Smooth muscle cell (in vitro differentiated cells): Measurements from ENCODE around the gene DHTKD1. TPM values are rescaled to one million over a fixed set of nuclear protein-coding genes. Genes with fewer than 3 reads are reported as not detected.
"Not testable (repeated sequence)": the region's sequence is repeated elsewhere in the genome, so short reads cannot be mapped to it uniquely, and the experiment has no call there.

ENCODE experiments used
- DNase-seq: peaks from one replicate; lab custom pipeline; 2025; ENCODE audit not compliant: unreplicated experiment; lab: John Stamatoyannopoulos, UW
- H2AFZ ChIP-seq: fragments of 200-600 bp; sonication (generic); 2 replicates; pipeline ENCODE4 v1.6.0; 2016; ENCODE audit warnings: antibody characterized with exemption, low read depth, mild to moderate bottlenecking
- H3F3A ChIP-seq: fragments of 200-600 bp; sonication (generic); 2 replicates; pipeline ENCODE4 v1.6.0; 2017; ENCODE audit warnings: antibody characterized with exemption, low read depth
- H3K27ac ChIP-seq: fragments of 200-600 bp; sonication (generic); 2 replicates; pipeline ENCODE4 v1.5.1; 2016; ENCODE audit warnings: low read depth, mild to moderate bottlenecking
- H3K27me3 ChIP-seq: fragments of 200-600 bp; sonication (generic); 2 replicates; pipeline ENCODE4 v1.6.1; 2016; ENCODE audit warnings: low read depth, mild to moderate bottlenecking
- H3K36me3 ChIP-seq: fragments of 200-600 bp; sonication (generic); 2 replicates; pipeline ENCODE4 v1.5.1; 2016; ENCODE audit warnings: low read depth
- H3K4me1 ChIP-seq: fragments of 200-600 bp; sonication (generic); 2 replicates; pipeline ENCODE4 v1.5.1; 2016; ENCODE audit warnings: low read depth
- H3K4me2 ChIP-seq: fragments of 200-600 bp; sonication (generic); 2 replicates; pipeline ENCODE4 v1.6.0; 2016; ENCODE audit warnings: mild to moderate bottlenecking
- H3K4me3 ChIP-seq: fragments of 200-600 bp; sonication (generic); 2 replicates; pipeline ENCODE4 v1.5.1; 2016; ENCODE audit warnings: mild to moderate bottlenecking
- H3K79me2 ChIP-seq: fragments of 200-600 bp; sonication (generic); 2 replicates; pipeline ENCODE4 v1.6.0; 2016; ENCODE audit warnings: low read depth, mild to moderate bottlenecking
- H3K9ac ChIP-seq: fragments of 200-600 bp; sonication (generic); 2 replicates; pipeline ENCODE4 v1.6.0; 2016; ENCODE audit warnings: low read depth
- H3K9me3 ChIP-seq: fragments of 200-600 bp; sonication (generic); replicated peaks from 2 replicates; pipeline ENCODE4 v1.5.1; 2016; ENCODE audit warnings: low read depth
- H4K20me1 ChIP-seq: fragments of 200-600 bp; sonication (generic); 2 replicates; pipeline ENCODE4 v1.6.0; 2016; ENCODE audit warnings: low read depth
- WGBS: methylation state at CpG from one replicate; pipeline ENCODE4 v1.1.7; 2016; ENCODE audit warnings: low lambda C conversion rate; 5-methylcytosine and 5-hydroxymethylcytosine counted together
- microRNA counts: library from miRNA; unstranded; fragments of <30 nt; microRNA quantifications from one replicate; lab custom pipeline; 2016
- microRNA-seq: library from miRNA; unstranded; fragments of <30 nt; microRNA quantifications from one replicate; pipeline ENCODE4, GENCODE V29; 2016; ENCODE audit warnings: borderline number of aligned reads
- polyA plus RNA-seq: library from polyadenylated mRNA; unstranded; fragments of >200 nt; fragmentation: Nextera tagmentation; extraction: Ambion mirVana; gene quantifications from 2 replicates; pipeline ENCODE4 v1.2.1, GENCODE V29; 2016
- small RNA-seq: library from RNA; depleted of rRNA; stranded (forward); fragments of <200 nt; gene quantifications from one replicate; pipeline ENCODE3, GENCODE V24; 2014
- total RNA-seq: library from RNA; depleted of rRNA; stranded (reverse); fragments of >200 nt; gene quantifications from 2 replicates; pipeline ENCODE4 v1.2.3, GENCODE V29; 2014
- TF ChIP-seq, protein P1 (sequence below): fragments of 200-600 bp; sonication (generic); IDR thresholded peaks from 2 replicates; pipeline ENCODE4 v1.5.1; 2017; ENCODE audit warnings: borderline replicate concordance, mild to moderate bottlenecking, antibody characterized with exemption; ENCODE audit not compliant: insufficient read depth, poor library complexity, severe bottlenecking

Gene DHTKD1
- total and polyA plus RNA-seq, 2 experiments from 2014 or later: 9.4 to 16.9 TPM

DNA sequence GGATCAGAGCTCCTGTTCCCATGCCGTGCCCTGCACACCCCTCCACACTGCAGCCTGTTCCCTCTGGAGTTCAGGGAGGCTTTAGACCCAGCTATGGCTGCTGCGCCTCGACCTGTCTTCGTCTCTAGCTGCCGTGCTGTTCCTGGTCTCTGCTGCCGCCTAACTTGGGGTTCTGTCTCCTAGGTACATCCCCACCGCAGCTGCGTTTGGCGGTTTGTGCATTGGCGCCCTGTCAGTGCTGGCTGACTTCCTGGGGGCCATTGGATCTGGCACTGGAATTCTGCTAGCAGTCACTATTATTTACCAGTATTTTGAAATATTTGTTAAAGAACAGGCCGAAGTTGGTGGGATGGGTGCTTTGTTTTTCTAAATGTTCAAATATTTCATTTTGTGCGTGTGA is 95.3 kb downstream of the DHTKD1 start:
- 97% methylated on average over 12 of the region's 12 CpGs for WGBS
- no peak overlapping the region for H3K27ac ChIP-seq
- no peaks in the 10 kb centered on the region for H3K4me1 ChIP-seq
- no peaks in the 10 kb centered on the region for H3K27me3 ChIP-seq
- TF ChIP-seq, protein P1, sequence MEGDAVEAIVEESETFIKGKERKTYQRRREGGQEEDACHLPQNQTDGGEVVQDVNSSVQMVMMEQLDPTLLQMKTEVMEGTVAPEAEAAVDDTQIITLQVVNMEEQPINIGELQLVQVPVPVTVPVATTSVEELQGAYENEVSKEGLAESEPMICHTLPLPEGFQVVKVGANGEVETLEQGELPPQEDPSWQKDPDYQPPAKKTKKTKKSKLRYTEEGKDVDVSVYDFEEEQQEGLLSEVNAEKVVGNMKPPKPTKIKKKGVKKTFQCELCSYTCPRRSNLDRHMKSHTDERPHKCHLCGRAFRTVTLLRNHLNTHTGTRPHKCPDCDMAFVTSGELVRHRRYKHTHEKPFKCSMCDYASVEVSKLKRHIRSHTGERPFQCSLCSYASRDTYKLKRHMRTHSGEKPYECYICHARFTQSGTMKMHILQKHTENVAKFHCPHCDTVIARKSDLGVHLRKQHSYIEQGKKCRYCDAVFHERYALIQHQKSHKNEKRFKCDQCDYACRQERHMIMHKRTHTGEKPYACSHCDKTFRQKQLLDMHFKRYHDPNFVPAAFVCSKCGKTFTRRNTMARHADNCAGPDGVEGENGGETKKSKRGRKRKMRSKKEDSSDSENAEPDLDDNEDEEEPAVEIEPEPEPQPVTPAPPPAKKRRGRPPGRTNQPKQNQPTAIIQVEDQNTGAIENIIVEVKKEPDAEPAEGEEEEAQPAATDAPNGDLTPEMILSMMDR: no peak
- H3K4me3 ChIP-seq: no peak overlapping the region
- no peak overlapping the region for H3K4me2 ChIP-seq
- H3K36me3 ChIP-seq: no peaks in the 10 kb centered on the region
- no peak for DNase-seq
- H3K79me2 ChIP-seq: no peaks in the 10 kb centered on the region
- no peak overlapping the region for H2AFZ ChIP-seq
- H3K9me3 ChIP-seq: no peaks in the 10 kb centered on the region
- peaks cover 2% of the 10 kb centered on the region for H3F3A ChIP-seq
- H4K20me1 ChIP-seq: no peaks in the 10 kb centered on the region
- no peak overlapping the region for H3K9ac ChIP-seq

DNA sequence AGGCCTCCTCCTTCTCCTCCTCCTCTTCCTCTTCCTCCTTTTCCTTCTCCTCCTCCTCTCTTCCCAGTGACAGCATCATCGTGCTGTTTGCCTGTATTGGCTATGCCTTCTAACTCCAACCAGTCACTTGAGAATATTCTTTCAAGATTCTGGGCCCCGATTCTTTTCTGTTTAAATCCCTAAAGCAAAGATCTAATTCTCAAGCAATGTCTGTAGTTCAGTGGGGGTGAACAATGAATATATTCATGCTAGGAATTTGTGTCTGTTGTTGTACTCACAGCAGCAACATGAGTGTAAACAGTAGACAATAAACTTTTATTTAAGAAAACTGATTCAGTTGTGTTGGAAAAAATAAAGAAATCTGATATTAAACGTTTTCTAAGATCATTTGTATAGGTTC is 96.3 kb downstream of the DHTKD1 start:
- Histone ChIP-seq H3K4me1 (no peaks in the 10 kb centered on the region), H3K4me2 (no peak overlapping the region), H3K4me3 (no peak overlapping the region), H4K20me1 (no peaks in the 10 kb centered on the region), H3K9ac (no peak overlapping the region), H3K27me3 (no peaks in the 10 kb centered on the region), H2AFZ (no peak overlapping the region), H3K79me2 (no peaks in the 10 kb centered on the region), H3K9me3 (no peaks in the 10 kb centered on the region), H3K36me3 (no peaks in the 10 kb centered on the region), H3K27ac (no peak overlapping the region), H3F3A (peaks cover 2% of the 10 kb centered on the region)
- no peak for DNase-seq
- WGBS: 92% methylated on average over 3 of the region's 3 CpGs
- TF ChIP-seq, protein P1: no peak

DNA sequence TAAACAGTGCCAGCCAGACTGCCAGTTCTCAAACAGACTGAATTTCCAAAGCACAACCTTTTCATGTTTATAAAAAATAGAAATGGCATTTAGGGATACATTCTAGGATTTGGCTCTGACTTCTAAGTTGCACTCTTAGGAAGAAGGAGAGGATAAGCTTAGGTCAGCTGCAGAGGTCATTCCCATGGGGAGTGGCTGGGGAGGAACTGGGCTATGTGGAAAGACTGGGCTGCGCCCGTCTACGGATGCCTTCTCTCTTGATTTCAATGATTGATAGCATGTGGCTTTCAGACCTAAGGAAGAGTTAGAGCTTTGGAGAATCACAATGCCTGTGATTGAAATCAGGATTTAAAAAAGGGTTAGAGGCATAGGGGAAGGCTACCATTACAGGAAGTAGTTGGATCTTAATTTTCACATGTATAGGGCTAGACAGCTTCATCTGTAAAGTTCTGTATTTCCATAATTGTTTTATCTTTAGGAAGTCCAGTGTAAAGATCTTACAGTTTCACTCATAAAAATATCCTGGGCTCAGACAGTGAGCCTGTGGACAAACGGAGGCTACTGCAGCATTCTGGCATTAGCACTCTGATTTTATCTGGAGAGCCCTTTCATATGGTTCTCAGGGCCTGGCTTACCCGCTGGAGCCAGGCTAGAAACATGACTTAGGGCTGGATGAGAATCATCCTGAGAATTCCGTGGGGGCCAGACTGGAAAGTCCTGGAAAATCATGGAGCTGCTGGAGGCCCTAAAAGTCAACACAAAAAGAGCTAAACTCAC is 97.4 kb downstream of the DHTKD1 start:
- no peak overlapping the region for H3K9ac ChIP-seq
- no peak for DNase-seq
- H3K27ac ChIP-seq: peak overlapping the region; percentile 3
- H3K9me3 ChIP-seq: no peaks in the 10 kb centered on the region
- H3K4me3 ChIP-seq: no peak overlapping the region
- H2AFZ ChIP-seq: no peak overlapping the region
- 59% methylated on average over 6 of the region's 6 CpGs for WGBS
- H3K36me3 ChIP-seq: no peaks in the 10 kb centered on the region
- no peaks in the 10 kb centered on the region for H3K79me2 ChIP-seq
- no peaks in the 10 kb centered on the region for H3K4me1 ChIP-seq
- peaks cover 2% of the 10 kb centered on the region for H3F3A ChIP-seq
- TF ChIP-seq, protein P1: no peak
- no peaks in the 10 kb centered on the region for H4K20me1 ChIP-seq
- H3K27me3 ChIP-seq: no peaks in the 10 kb centered on the region
- H3K4me2 ChIP-seq: no peak overlapping the region

DNA sequence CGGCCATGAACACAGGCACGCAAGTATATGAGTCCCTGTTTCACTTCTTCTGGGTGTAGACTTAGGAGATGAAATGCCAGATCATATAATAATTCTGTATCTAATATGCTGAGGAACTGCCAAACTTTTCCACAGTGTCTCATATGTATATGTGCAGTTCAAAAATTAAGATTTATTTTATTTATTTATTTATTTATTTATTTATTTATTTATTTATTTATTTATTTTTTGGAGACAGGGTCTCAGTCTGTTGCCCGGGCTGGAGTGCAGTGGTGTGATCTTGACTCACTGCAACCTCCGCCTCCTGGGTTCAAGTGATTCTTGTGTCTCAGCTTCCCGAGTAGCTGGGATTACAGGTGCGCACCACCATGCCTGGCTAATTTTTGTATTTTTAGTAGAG is 102.8 kb downstream of the DHTKD1 start:
- DNase-seq, H3K27me3 ChIP-seq, H3K36me3 ChIP-seq, H3F3A ChIP-seq, H3K4me1 ChIP-seq, H3K79me2 ChIP-seq, H2AFZ ChIP-seq, H3K4me2 ChIP-seq, H3K27ac ChIP-seq, H4K20me1 ChIP-seq, H3K9ac ChIP-seq, H3K9me3 ChIP-seq, H3K4me3 ChIP-seq: not testable (repeated sequence)
- 98% methylated on average over 6 of the region's 6 CpGs for WGBS

MicroRNA genes within 50 kb of the gene (microRNA counts, 767-probe panel; counts per million panel counts)
- 183 counts per million for microRNA hsa-miR-548ak (lab: Ali Mortazavi, UCI)

Small RNAs within 50 kb of the gene (microRNA-seq; reads per million reads assigned to microRNA genes)
- not detected for gene MIR548AK

Small RNAs within 50 kb of the gene (small RNA-seq; reads per million reads assigned to genes)
- gene MIR548AK (not detected), gene RNU6-88P (not detected)

Other genes starting within 250 kb of the DHTKD1 start
- 3.7 and 4.9 TPM in 2 replicates for gene PROSER2, start 245.6 kb upstream of the DHTKD1 start, total RNA-seq
- 8.2 and 26.3 TPM in 2 replicates for gene PROSER2, start 245.6 kb upstream of the DHTKD1 start, polyA plus RNA-seq
- 13.4 and 16.3 TPM in 2 replicates for gene UPF2, start 26.1 kb upstream of the DHTKD1 start, total RNA-seq
- 9.1 and 16.0 TPM in 2 replicates for gene UPF2, start 26.1 kb upstream of the DHTKD1 start, polyA plus RNA-seq
- gene SEC61A2, start 60.7 kb downstream of the DHTKD1 start, total RNA-seq: 14.2 and 18.8 TPM in 2 replicates
- 9.7 and 10.5 TPM in 2 replicates for gene SEC61A2, start 60.7 kb downstream of the DHTKD1 start, polyA plus RNA-seq
- 64.8 and 67.3 TPM in 2 replicates for gene NUDT5, start 126.9 kb downstream of the DHTKD1 start, total RNA-seq
- gene NUDT5, start 126.9 kb downstream of the DHTKD1 start, polyA plus RNA-seq: 89.6 and 101 TPM in 2 replicates
- gene CDC123, start 127.2 kb downstream of the DHTKD1 start, total RNA-seq: 78.2 and 87.4 TPM in 2 replicates
- 97.2 and 103 TPM in 2 replicates for gene CDC123, start 127.2 kb downstream of the DHTKD1 start, polyA plus RNA-seq